Transverse colon (tissue), 4 donors: Measurements from ENCODE around the gene ERVFRD-1. TPM values are rescaled to one million over a fixed set of nuclear protein-coding genes. Genes with fewer than 3 reads are reported as not detected.

Experiments
- DNase-seq: peaks from one replicate; pipeline ENCODE4 v3.0.0-alpha.2; 2019
- H3K27ac ChIP-seq, 4 donors: fragments of 200-600 bp; sonication (generic); 2 replicates each; pipeline ENCODE4 v1.5.1; 2016 to 2018; ENCODE audit warnings: inconsistent platforms in 4 of 4
- H3K27me3 ChIP-seq: fragments of 200-600 bp; sonication (generic); 2 replicates; pipeline ENCODE4 v1.5.1; 2017; ENCODE audit warnings: inconsistent platforms
- H3K36me3 ChIP-seq, 4 donors: fragments of 200-600 bp; sonication (generic); 2 replicates each; pipeline ENCODE4 v1.5.1; 2017 to 2019; ENCODE audit warnings: inconsistent platforms in 4 of 4
- H3K4me1 ChIP-seq, 4 donors: fragments of 200-600 bp; sonication (generic); 2 replicates each; pipeline ENCODE4 v1.5.1; 2017 to 2020; ENCODE audit warnings: inconsistent platforms in 4 of 4
- H3K4me3 ChIP-seq, 4 donors: fragments of 200-600 bp; sonication (generic); 1 replicate in 1 of 4; 2 replicates in 3 of 4; pipeline versions ENCODE4 v1.5.1 to v1.6.1; 2017 to 2019; ENCODE audit warnings: inconsistent platforms in 4 of 4
- H3K9me3 ChIP-seq, 2 donors: fragments of 200-600 bp; sonication (generic); 2 replicates each; pipeline ENCODE4 v1.5.1; 2017 to 2019; ENCODE audit warnings: inconsistent platforms in 2 of 2
- CTCF ChIP-seq, 5 experiments: fragments of 200-600 bp in 3 of 5; fragments of 450-650 bp in 2 of 5; sonication (generic) in 3 of 5; IDR thresholded peaks; 1 replicate in 2 of 5; 2 replicates in 3 of 5; pipeline ENCODE4 v1.5.1; 2016 to 2017; ENCODE audit warnings: antibody characterized with exemption in 5 of 5, inconsistent platforms in 3 of 5, mild to moderate bottlenecking in 2 of 5, moderate library complexity in 1 of 5
- EP300 ChIP-seq: sonication (generic); formaldehyde crosslinking; IDR thresholded peaks from one replicate; pipeline ENCODE4 v1.6.1; 2017; ENCODE audit warnings: antibody characterized with exemption, low read depth
- POLR2A ChIP-seq: fragments of 450-650 bp; IDR thresholded peaks from one replicate; pipeline ENCODE4 v1.6.1; 2016; ENCODE audit warnings: antibody characterized with exemption, mild to moderate bottlenecking, moderate library complexity
- POLR2AphosphoS5 ChIP-seq, 3 donors: sonication (generic); formaldehyde crosslinking; IDR thresholded peaks; one replicate each; pipeline ENCODE4 v1.6.1; 2016; ENCODE audit warnings: antibody characterized with exemption in 3 of 3
- WGBS, 2 donors: methylation state at CpG; one replicate each; pipeline ENCODE4 v1.1.5; 2018; ENCODE audit warnings: low coverage in 1 of 2; 5-methylcytosine and 5-hydroxymethylcytosine counted together
- in situ Hi-C, 4 donors: fragments of 200-750 bp; cut with MboI; loops; one replicate each; pipeline versions ENCODE4 v1.15.0 to v1.15.1; 2017; ENCODE audit warnings: low sequenced_read_pairs in 3 of 4, low pct_ligation_motif_present in 1 of 4, low pct_unique_long_range_greater_than_20kb in 1 of 4
- intact Hi-C: fragments of 100-400 bp; cut with DNase I; formaldehyde crosslinking; loops from one replicate; pipeline ENCODE4 v1.15.1; 2023; ENCODE audit warnings: low total_unique reads
- total RNA-seq, 4 donors: library from RNA; depleted of rRNA; stranded (reverse); fragments of >200 nt; gene quantifications; one replicate each; pipeline ENCODE4 v1.1.0, GENCODE V29; 2016

The ERVFRD-1 gene
- total RNA-seq, 4 donors from 2014 or later: not detected

DNA sequence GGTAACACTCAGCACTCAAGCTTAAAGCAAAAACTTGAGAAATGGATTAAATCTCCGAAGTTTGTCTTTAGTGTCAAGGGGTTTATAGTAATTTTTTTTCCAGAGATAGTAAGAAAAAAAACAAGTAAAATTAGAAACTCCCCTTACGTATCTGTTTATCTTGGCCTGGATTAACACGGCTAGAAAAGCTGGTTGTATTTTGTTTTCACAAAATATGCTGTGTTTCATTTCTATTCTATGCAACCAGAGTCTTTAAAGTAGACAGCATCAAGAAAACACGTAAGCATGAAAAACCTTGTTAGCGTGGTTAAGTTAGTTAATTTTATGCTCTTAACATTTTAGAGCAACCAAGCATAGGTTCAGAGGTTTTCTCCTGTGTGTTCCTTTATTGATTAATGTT lies 21.8 kb upstream of the ERVFRD-1 start:
- in situ Hi-C loops (no loop called here), intact Hi-C loops (no loop called here)
- WGBS, 2 donors: 86 to 89% methylated on average over 5 of the region's 5 CpGs

DNA sequence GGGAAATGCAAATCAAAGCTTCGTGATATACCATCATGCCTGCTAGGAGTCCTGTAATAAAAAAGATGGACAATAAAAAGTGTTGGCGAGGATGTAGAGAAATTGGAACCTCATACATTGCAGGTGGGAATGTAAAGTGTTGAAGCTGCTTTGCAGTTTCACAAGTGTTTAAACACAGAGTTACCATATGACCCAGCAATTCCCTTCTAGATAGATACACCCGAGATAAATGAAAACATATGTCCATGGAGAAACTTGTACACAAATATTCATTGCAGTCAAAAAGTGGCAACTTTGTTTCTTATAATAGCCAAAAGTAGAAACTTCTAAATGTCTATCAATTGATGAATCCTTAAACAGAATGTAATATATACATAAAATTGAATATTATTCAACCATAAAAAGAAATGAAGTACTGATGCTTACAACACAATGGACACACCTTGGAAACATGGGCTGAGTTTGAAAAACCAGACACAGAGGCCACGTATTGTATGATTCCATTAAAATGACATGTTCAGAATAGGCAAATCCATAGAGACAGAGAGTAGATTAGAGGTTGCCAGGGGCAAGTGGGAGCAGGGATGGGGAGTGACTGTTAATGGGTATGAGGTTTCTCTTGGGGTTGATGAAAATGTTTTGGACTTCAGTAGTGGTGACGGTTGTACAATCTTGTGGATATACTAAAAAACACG lies 20.8 kb upstream of the ERVFRD-1 start:
- intact Hi-C loops: no loop called here
- Histone ChIP-seq H3K36me3 (peaks cover 0 to 11% (median 0%) of the 10 kb centered on the region in 4 donors), H3K27me3 (no peaks in the 10 kb centered on the region), H3K27ac (no peak overlapping the region), H3K4me3 (no peak overlapping the region), H3K4me1 (no peaks in the 10 kb centered on the region), H3K9me3 (no peaks in the 10 kb centered on the region)
- DNase-seq: no peak
- in situ Hi-C loops: no loop called here
- WGBS, 2 donors: 95 to 100% methylated on average over 6 of the region's 6 CpGs
- TF ChIP-seq EP300: no peak

More for the DNA sequence above, 21.8 kb upstream of the ERVFRD-1 start:
- DNase-seq: no peak
- TF ChIP-seq POLR2A (no peak), POLR2AphosphoS5 (IDR thresholded peaks at IDR 0.05) (no peak), EP300 (no peak), CTCF (IDR thresholded peaks at IDR 0.05) (no peak)
- peaks cover 0 to 11% (median 0%) of the 10 kb centered on the region in 4 donors for H3K36me3 ChIP-seq
- no peak overlapping the region for H3K27ac ChIP-seq
- no peaks in the 10 kb centered on the region for H3K4me1 ChIP-seq
- no peaks in the 10 kb centered on the region for H3K27me3 ChIP-seq
- no peak overlapping the region for H3K4me3 ChIP-seq
- H3K9me3 ChIP-seq: no peaks in the 10 kb centered on the region

DNA sequence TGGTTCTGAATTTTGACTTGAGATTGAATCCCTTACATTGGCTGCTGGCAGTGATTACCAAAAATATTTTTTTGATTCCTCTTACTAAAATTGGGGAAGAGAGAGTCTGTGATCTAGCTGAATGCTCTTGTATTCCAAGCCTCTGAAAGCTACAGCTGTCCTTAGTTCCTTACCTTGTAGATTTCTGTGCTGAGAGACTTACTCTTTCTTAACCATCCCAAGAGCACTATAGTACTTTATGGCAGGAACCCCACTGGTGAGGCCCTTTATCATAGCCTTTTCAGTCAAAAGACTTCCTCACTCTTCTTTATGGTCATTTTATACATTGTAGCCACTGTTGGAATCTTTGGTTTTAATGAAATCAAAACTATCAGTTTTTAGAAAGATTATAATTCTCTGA lies 19.1 kb upstream of the ERVFRD-1 start:
- no peaks in the 10 kb centered on the region for H3K4me1 ChIP-seq
- H3K27ac ChIP-seq: no peak overlapping the region
- in situ Hi-C loops (no loop called here), intact Hi-C loops (no loop called here)
- H3K27me3 ChIP-seq: no peaks in the 10 kb centered on the region
- TF ChIP-seq POLR2A: no peak
- no peak for TF ChIP-seq CTCF (IDR thresholded peaks at IDR 0.05)
- no peak for TF ChIP-seq POLR2AphosphoS5 (IDR thresholded peaks at IDR 0.05)
- no peak for TF ChIP-seq EP300
- no peak overlapping the region for H3K4me3 ChIP-seq
- peaks cover 0 to 11% (median 0%) of the 10 kb centered on the region in 4 donors for H3K36me3 ChIP-seq
- no peaks in the 10 kb centered on the region for H3K9me3 ChIP-seq
- no peak for DNase-seq

- Histone ChIP-seq H3K4me1 (no peaks in the 10 kb centered on the region), H3K9me3 (no peaks in the 10 kb centered on the region), H3K27me3 (no peaks in the 10 kb centered on the region), H3K36me3 (peaks cover 0 to 7% (median 0%) of the 10 kb centered on the region in 4 donors), H3K27ac (no peak overlapping the region), H3K4me3 (no peak overlapping the region)
- in situ Hi-C loops (no loop called here), intact Hi-C loops (loop anchor here (5.0 kb wide), 1 partner anchor 372 kb away; no protein-coding TSS in a partner anchor)
- DNase-seq: no peak
- 86 to 100% methylated on average over 1 of the region's 1 CpG for WGBS, 2 donors
- TF ChIP-seq POLR2A (no peak), CTCF (IDR thresholded peaks at IDR 0.05) (no peak), POLR2AphosphoS5 (IDR thresholded peaks at IDR 0.05) (no peak), EP300 (no peak)
Measured at GRCh38 chr6:11129908-11130565, 18.5 kb upstream of the ERVFRD-1 start.
